SH-SY5Y (cell line): Measurements from ENCODE around the gene ACVR1.

ENCODE experiments used
- GATA2 ChIP-seq: IDR thresholded peaks from 2 replicates; pipeline ENCODE4 v1.6.1; 2011; ENCODE audit warnings: mild to moderate bottlenecking, low read depth, low read length
- GATA3 ChIP-seq: IDR thresholded peaks from 2 replicates; pipeline ENCODE4 v1.6.1; 2011; ENCODE audit warnings: low read depth, mild to moderate bottlenecking, low read length, moderate library complexity

DNA sequence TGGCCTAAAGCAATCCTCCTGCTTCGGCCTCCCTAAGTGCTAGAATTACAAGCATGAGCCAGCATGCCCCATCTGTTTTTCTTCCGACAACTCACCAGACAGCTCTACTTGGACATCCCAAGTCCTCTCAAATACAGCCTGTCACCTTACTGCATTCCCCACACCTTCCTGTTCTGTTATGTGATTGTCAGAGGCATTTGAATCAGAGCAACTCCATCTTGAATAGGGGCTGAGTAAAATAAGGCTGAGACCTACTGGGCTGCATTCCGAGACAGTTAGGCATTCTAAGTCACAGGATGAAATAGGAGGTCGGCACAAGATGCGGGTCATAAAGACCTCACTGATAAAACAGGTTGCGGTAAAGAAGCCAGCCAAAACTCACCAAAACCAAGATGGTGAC lies 17.3 kb downstream of the ACVR1 start:
- no peak for TF ChIP-seq GATA3
- no peak for TF ChIP-seq GATA2
